GM12874 (cell line): ENCODE data around the gene MGRN1.

Source experiments
- TF ChIP-seq, protein P1 (sequence below): IDR thresholded peaks from 2 replicates; pipeline ENCODE4 v1.5.1; 2011; ENCODE audit warnings: low read depth, mild to moderate bottlenecking, control low read depth, low read length, moderate library complexity; ENCODE audit not compliant: insufficient read depth

Gene MGRN1

GRCh38 chr16:4606354-4606753 lies 18.3 kb upstream of the MGRN1 start:
- TF ChIP-seq, protein P1, sequence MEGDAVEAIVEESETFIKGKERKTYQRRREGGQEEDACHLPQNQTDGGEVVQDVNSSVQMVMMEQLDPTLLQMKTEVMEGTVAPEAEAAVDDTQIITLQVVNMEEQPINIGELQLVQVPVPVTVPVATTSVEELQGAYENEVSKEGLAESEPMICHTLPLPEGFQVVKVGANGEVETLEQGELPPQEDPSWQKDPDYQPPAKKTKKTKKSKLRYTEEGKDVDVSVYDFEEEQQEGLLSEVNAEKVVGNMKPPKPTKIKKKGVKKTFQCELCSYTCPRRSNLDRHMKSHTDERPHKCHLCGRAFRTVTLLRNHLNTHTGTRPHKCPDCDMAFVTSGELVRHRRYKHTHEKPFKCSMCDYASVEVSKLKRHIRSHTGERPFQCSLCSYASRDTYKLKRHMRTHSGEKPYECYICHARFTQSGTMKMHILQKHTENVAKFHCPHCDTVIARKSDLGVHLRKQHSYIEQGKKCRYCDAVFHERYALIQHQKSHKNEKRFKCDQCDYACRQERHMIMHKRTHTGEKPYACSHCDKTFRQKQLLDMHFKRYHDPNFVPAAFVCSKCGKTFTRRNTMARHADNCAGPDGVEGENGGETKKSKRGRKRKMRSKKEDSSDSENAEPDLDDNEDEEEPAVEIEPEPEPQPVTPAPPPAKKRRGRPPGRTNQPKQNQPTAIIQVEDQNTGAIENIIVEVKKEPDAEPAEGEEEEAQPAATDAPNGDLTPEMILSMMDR = no peak

DNA sequence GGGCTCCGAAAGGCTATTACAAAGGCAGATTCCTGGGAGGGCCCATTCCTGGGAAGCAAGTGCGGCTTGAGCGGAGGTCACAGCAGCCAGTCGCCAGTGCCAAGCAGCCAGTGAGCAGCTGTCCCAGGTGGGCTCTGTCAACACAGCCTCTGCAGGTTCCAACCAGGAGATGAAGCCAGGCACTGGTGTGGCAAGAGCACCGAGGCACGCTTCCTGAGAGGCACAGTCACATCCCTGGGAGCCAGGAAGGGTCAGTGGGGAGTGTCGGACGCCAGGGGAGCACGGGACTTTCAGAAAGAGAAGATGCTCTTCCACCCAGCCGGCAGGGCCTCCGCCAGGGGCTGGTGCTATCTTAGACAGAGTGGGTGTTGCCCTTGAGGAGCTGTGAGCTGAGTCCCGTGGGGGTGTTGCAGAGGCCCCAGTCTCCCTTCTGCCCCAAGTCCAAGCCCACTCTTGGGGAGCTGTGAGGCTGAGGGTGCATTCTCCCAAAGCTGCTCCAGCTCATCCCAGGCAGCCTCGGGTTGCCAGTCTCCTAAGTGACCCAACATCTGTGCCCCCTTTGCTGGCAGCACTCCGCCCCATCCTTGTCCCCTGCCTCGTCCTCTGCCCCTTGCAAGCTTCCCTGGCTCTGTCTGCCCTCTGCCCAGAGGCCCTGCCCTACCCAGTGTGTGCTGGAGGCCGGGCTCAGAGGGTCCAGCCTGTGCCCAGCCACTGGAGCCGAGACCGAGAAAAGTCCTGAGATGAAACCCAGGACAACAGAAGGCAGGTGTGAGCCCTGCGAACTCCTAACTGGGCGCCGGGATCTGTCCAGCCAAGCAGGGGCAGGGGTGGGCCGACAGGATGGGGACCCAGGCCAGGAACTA lies 16.6 kb upstream of the MGRN1 start:
- TF ChIP-seq, protein P1 = no peak

GRCh38 chr16:4608704-4608980 lies 16.0 kb upstream of the MGRN1 start:
- TF ChIP-seq, protein P1 = no peak

DNA sequence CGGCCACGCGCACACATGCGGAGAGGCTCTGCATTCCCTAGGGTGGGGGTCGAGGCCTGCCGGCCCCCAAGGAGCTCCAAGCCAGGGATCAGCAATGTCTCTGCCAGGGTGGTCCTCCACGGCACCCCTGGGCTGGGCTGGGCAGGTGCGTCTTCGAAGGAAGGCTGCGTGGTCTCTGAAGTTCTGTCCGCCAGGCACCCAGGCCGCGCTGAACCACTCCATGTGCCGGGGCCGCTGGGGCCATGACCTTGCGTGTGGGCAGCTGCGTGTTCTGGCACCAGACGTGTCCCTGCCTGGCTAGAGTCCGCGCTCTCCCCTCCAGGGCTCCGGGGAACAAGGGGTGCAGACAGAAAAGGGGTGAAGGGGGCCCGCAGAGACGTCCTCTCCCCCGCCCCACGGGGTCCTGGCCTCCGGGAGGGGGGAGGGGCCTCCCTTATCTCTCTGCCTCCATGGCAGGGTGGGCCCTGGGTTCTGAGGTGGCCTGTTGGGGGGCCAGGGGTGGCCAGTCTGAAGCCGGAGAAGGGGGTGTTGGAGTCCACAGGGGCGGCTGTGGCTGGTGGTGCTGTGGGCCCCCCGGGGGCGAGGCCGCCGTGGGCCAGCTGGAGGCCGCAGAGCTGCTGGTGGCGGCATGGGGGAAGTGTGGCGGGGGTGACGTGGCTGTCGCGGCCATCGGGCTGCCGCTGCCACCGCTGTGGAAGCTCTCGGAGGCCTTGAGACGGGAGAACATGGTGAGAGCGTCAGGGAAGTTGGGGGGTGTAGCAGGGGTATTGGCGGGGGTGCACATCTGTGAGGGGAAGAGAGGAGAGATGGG lies 15.2 kb upstream of the MGRN1 start:
- TF ChIP-seq, protein P1 = no peak

- TF ChIP-seq, protein P1 = no peak
Observed at GRCh38 chr16:4610011-4611005, 14.3 kb upstream of the MGRN1 start.

DNA sequence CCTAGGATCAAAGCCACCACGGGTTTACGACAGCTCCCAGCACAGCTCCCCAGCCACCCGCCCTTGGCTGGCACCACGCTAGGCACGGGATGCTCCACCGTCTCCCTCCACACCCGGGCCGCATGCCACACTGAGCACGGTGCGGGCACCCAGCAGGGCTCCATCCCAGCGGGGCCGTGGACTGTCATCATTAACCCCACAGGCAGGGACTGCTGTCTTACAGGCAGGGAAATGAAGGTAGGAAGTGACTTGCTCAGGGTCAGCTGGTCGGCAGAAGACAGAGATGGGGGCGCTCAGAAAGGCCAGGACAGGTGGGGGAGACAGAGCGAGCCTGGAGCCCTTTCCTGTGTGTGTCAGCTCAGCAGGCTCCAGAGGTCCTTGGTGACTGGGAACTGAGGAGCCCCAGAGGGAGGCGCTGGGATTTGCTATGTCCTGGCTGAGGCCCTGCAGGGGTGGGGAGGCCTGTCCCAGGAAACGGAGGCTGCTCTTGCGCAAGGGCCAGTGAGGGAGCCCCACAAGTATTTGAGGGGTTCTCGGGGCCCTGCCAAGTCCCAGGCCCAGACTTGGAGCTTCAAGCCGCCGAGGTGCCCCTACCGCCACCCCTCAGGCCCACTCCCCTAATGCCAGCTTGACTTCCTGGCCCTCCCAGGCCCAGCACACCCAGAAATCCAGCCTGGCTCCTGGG lies 13.1 kb upstream of the MGRN1 start:
- TF ChIP-seq, protein P1 = no peak
